ENCODE measurements around the gene NDUFAF7.

DNA sequence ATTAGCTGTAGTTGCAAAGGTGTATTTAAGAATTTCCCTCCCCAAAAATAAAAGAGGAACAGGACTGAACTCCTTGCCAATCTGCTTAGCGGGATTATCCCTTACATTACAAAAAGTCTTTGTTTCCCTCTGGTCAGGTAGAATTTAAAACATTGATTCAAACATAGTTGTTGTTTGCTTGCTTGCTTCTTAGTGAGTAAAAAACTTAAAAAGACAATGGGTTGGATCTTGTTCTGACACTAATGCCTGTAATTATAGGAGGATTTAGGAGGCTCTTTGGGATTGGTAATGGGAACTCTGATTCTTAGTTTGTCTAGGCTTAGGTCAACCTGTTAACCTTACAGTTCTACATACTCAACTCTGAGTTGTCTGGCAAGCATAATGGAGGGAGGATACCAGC is 38.9 kb upstream of the NDUFAF7 start:
- TF ChIP-seq, protein P1, sequence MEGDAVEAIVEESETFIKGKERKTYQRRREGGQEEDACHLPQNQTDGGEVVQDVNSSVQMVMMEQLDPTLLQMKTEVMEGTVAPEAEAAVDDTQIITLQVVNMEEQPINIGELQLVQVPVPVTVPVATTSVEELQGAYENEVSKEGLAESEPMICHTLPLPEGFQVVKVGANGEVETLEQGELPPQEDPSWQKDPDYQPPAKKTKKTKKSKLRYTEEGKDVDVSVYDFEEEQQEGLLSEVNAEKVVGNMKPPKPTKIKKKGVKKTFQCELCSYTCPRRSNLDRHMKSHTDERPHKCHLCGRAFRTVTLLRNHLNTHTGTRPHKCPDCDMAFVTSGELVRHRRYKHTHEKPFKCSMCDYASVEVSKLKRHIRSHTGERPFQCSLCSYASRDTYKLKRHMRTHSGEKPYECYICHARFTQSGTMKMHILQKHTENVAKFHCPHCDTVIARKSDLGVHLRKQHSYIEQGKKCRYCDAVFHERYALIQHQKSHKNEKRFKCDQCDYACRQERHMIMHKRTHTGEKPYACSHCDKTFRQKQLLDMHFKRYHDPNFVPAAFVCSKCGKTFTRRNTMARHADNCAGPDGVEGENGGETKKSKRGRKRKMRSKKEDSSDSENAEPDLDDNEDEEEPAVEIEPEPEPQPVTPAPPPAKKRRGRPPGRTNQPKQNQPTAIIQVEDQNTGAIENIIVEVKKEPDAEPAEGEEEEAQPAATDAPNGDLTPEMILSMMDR (IDR thresholded peaks at IDR 0.05) = no peak
- TF ChIP-seq POLR2AphosphoS5 (IDR thresholded peaks at IDR 0.05) = no peak
